K562 (cell line): ENCODE results near the gene ASCC1. TPM values are rescaled to one million over a fixed set of nuclear protein-coding genes. Genes with fewer than 3 reads are reported as not detected.

Experiments
- ATAC-seq: fragments of 200-7000 bp; cut with Tn5 transposase; 3 replicates; pipeline ENCODE4 v1.9.1; 2020; ENCODE audit warnings: moderate library complexity
- BruUV-seq: library from RNA; stranded (reverse); fragments of 400-500 nt; replicated peaks from 2 replicates; lab custom pipeline; 2021; lab: Mats Ljungman, UMichigan
- CTCF ChIA-PET: fragments of 300-600 bp; formaldehyde crosslinking; extraction: SDS; loops from one replicate; lab custom pipeline; 2021; ENCODE audit warnings: low intra/inter-chr PET ratio; lab: Yijun Ruan, JAX
- POLR2A ChIA-PET: fragments of 300-600, 350-650 bp; sonication (Branson Sonifier 250); formaldehyde crosslinking; extraction: SDS; loops from one replicate; lab custom pipeline; 2021; ENCODE audit warnings: antibody characterized with exemption, inconsistent platforms; lab: Yijun Ruan, JAX
- DNase-seq, 4 experiments: peaks; one replicate each; pipeline versions ENCODE4 v3.0.0 to v3.0.0-alpha.2; 2011 to 2018; ENCODE audit warnings: low spot score in 3 of 4, mixed read lengths in 3 of 4; ENCODE audit errors: extremely low read depth in 1 of 4
- FAIRE-seq: peaks from 2 replicates; lab custom pipeline; 2011; peaks lifted over from hg19 to GRCh38; lab: Jason Lieb, UNC
- H2AFZ ChIP-seq: 2 replicates; pipeline ENCODE4 v1.6.0; 2011; ENCODE audit warnings: low read depth, low read length, control low read depth, inconsistent platforms
- H3K27ac ChIP-seq: fragments of 200-600 bp; 3 replicates; pipeline ENCODE4 v1.8.0; 2011; ENCODE audit warnings: low read depth, mild to moderate bottlenecking, control low read depth, inconsistent platforms, low read length, moderate library complexity, mixed read lengths; ENCODE audit errors: extremely low read depth
- H3K27me3 ChIP-seq, 2 experiments: fragments of 300-600 bp in 1 of 2; 2 replicates in 1 of 2; 3 replicates in 1 of 2; pipeline versions ENCODE4 v1.6.0 to v1.8.0; 2011; ENCODE audit warnings: inconsistent platforms in 2 of 2, low read length in 2 of 2, mild to moderate bottlenecking in 1 of 2, mixed read lengths in 1 of 2, moderate library complexity in 1 of 2; ENCODE audit not compliant: control insufficient read depth in 2 of 2, insufficient read depth in 2 of 2
- H3K36me3 ChIP-seq: fragments of 300-600 bp; 3 replicates; pipeline ENCODE4 v1.8.0; 2011; ENCODE audit warnings: mild to moderate bottlenecking, low read length, inconsistent platforms; ENCODE audit not compliant: control insufficient read depth, insufficient read depth
- H3K4me1 ChIP-seq, 2 experiments: fragments of 200-600 bp in 1 of 2; replicated peaks in 1 of 2; 2 replicates in 1 of 2; 3 replicates in 1 of 2; pipeline versions ENCODE4 v1.5.1 to v1.8.0; 2011; ENCODE audit warnings: inconsistent platforms in 2 of 2, low read length in 2 of 2, mild to moderate bottlenecking in 1 of 2, mixed read lengths in 1 of 2, moderate library complexity in 1 of 2; ENCODE audit not compliant: control insufficient read depth in 2 of 2, insufficient read depth in 2 of 2
- H3K4me2 ChIP-seq: 2 replicates; pipeline ENCODE4 v1.6.1; 2011; ENCODE audit warnings: low read length, control low read depth, inconsistent platforms, mixed read lengths; ENCODE audit not compliant: insufficient read depth
- H3K4me3 ChIP-seq: fragments of 200-600 bp; sonication (generic), shearing (Covaris generic); 2 replicates; pipeline ENCODE4 v1.5.1; 2016; ENCODE audit warnings: control low read depth, inconsistent platforms
- H3K79me2 ChIP-seq: fragments of 200-600 bp; 3 replicates; pipeline ENCODE4 v1.8.0; 2011; ENCODE audit warnings: low read length, inconsistent platforms; ENCODE audit not compliant: control insufficient read depth, insufficient read depth
- H3K9ac ChIP-seq, 2 experiments: 2 replicates each; pipeline versions ENCODE4 v1.6.0 to v1.6.1; 2011; ENCODE audit warnings: low read depth in 2 of 2, low read length in 2 of 2, control low read depth in 1 of 2, inconsistent platforms in 1 of 2, mild to moderate bottlenecking in 1 of 2, mixed read lengths in 1 of 2; ENCODE audit not compliant: insufficient read depth in 1 of 2
- H3K9me1 ChIP-seq: one replicate; pipeline ENCODE4 v1.6.0; 2011; ENCODE audit warnings: inconsistent platforms, mild to moderate bottlenecking, low read length, moderate library complexity; ENCODE audit not compliant: control insufficient read depth, insufficient read depth
- H3K9me3 ChIP-seq: replicated peaks from 2 replicates; pipeline ENCODE4 v1.5.1; 2011; ENCODE audit warnings: low read depth, low read length, inconsistent platforms; ENCODE audit not compliant: control insufficient read depth, insufficient read depth
- H4K20me1 ChIP-seq: replicated peaks from 2 replicates; pipeline ENCODE4 v1.6.1; 2011; ENCODE audit warnings: low read length, inconsistent platforms, mixed read lengths; ENCODE audit not compliant: control insufficient read depth, insufficient read depth
- CBX8 ChIP-seq: fragments of 200-600 bp; sonication (generic); IDR thresholded peaks from 2 replicates; pipeline ENCODE4 v1.6.1; 2012; ENCODE audit warnings: borderline replicate concordance, mixed run types, low read depth, mild to moderate bottlenecking, moderate library complexity, mixed read lengths, low read length, control low read depth, inconsistent platforms; ENCODE audit not compliant: poor library complexity, severe bottlenecking; ENCODE audit errors: extremely low read depth
- CHD4 ChIP-seq: fragments of 200-600 bp; sonication (generic); IDR thresholded peaks from 3 replicates; pipeline ENCODE4 v1.6.1; 2012; ENCODE audit warnings: low read depth, mild to moderate bottlenecking, mixed read lengths, low read length, inconsistent platforms; ENCODE audit not compliant: insufficient read depth, insufficient replicate concordance, poor library complexity, severe bottlenecking
- EGR1 ChIP-seq: fragments of 450-650 bp; conservative IDR thresholded peaks from 2 replicates; pipeline ENCODE4 v1.6.1; 2017; ENCODE audit warnings: mild to moderate bottlenecking
- HOXB6 ChIP-seq: fragments of 250-450 bp; sonication (Bioruptor Pico); IDR thresholded peaks from 2 replicates; pipeline ENCODE4 v1.5.1; 2022; ENCODE audit warnings: mild to moderate bottlenecking, borderline replicate concordance
- MTF1 ChIP-seq: fragments of 250-450 bp; sonication (Bioruptor Pico); IDR thresholded peaks from 2 replicates; pipeline ENCODE4 v1.9.0; 2021; ENCODE audit warnings: moderate library complexity, mild to moderate bottlenecking, inconsistent platforms, borderline replicate concordance
- ZNF408 ChIP-seq: fragments of 250-450 bp; sonication (Bioruptor Pico); IDR thresholded peaks from 2 replicates; pipeline ENCODE4 v1.4.0; 2020; ENCODE audit warnings: low read depth, mild to moderate bottlenecking, moderate library complexity
- ZNF511 ChIP-seq: sonication (generic); formaldehyde crosslinking; IDR thresholded peaks from 2 replicates; pipeline ENCODE4 v1.8.0; 2022; ENCODE audit warnings: mild to moderate bottlenecking, missing genetic modification reagents
- ZSCAN29 ChIP-seq: fragments of 450-650 bp; IDR thresholded peaks from 2 replicates; pipeline ENCODE4 v1.6.1; 2017
- WGBS: fragments of 100-300 bp; shearing (Covaris generic); methylation state at CpG from one replicate; pipeline ENCODE4 v1.1.6; 2016; ENCODE audit warnings: low coverage, mixed read lengths; ENCODE audit not compliant: insufficient coverage; ENCODE audit errors: missing lambda C conversion rate; 5-methylcytosine and 5-hydroxymethylcytosine counted together
- in situ Hi-C: fragments of 300-500 bp; cut with MboI; formaldehyde crosslinking; loops from 4 replicates; pipeline ENCODE4 v1.15.0; 2018; ENCODE audit warnings: inconsistent platforms, mixed read lengths
- intact Hi-C: fragments of 100-400 bp; cut with micrococcal nuclease; formaldehyde crosslinking; loops from 2 replicates; pipeline ENCODE4 v1.14.2; 2022
- polyA plus RNA-seq, 8 experiments: library from polyadenylated mRNA; depleted of rRNA in 4 of 8; stranded (reverse) in 5 of 8; unstranded in 3 of 8; fragments of >200 nt; fragmentation: Nextera tagmentation in 2 of 8; fragmentation: Illumina TruSeq in 1 of 8; extraction: Ambion mirVana in 2 of 8; extraction: Trizol in 1 of 8; gene quantifications; 2 replicates each; pipeline versions ENCODE4 v1.2.1 to v1.2.3, GENCODE V29; 2011 to 2014; ENCODE audit warnings: inconsistent platforms in 1 of 8, missing spikeins in 1 of 8
- total RNA-seq, 7 experiments: library from RNA; depleted of rRNA in 6 of 7; stranded (reverse); fragments of >200 nt in 6 of 7; fragmentation: Illumina TruSeq in 2 of 7; extraction: Trizol in 2 of 7; gene quantifications; 2 replicates each; pipeline versions ENCODE4 v1.2.1 to v1.2.3, GENCODE V29; 2011 to 2021; ENCODE audit warnings: low replicate concordance in 1 of 7
- TF ChIP-seq, protein P1 (sequence below): fragments of 450-650 bp; conservative IDR thresholded peaks from 2 replicates; pipeline ENCODE4 v1.6.1; 2016; ENCODE audit warnings: missing genetic modification characterization, low read depth, mild to moderate bottlenecking, missing compliant biosample characterization, moderate library complexity

The ASCC1 gene
- total and polyA plus RNA-seq, 9 of the 15 experiments (the other 6 are each of a cell fraction or from before 2014, with no cell fraction given), result 31.7 to 73.3 (median 52.8) TPM

DNA sequence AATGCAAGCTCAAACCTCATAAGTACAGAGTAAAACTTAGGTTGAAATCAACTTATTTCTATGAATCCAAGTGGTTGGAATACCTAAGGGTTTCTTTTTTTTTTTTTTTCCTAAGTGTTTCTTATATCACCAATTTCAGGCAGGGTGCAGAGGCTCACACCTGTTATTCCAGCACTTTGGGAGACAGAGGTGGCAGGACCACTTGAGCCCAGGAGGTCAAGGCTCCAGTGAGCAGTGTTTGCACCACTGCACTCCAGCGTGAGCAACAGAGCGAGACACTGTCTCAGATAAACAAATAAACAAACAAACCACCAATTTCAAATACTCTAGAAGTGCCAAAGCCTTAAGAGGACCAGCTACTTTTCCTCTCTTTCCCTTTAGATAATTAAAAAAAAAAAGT is 88.5 kb downstream of the ASCC1 start:
- Histone ChIP-seq H3K36me3 (peaks cover 3% of the 10 kb centered on the region; the same call in 1 of the 3 replicates), H3K9ac (no peak overlapping the region), H2AFZ (no peak overlapping the region), H3K79me2 (no peaks in the 10 kb centered on the region), H3K9me3 (no peaks in the 10 kb centered on the region), H3K4me3 (no peak overlapping the region), H3K27ac (no peak overlapping the region), H3K4me1 (peaks cover 0 to 5% of the 10 kb centered on the region in 2 experiments; a peak in 1 of 5 replicates), H4K20me1 (no peaks in the 10 kb centered on the region), H3K4me2 (no peak overlapping the region), H3K9me1 (no peaks in the 10 kb centered on the region), H3K27me3 (no peaks in the 10 kb centered on the region)
- BruUV-seq, result no TSS peak
- no peak for DNase-seq
- POLR2A ChIA-PET, result interaction anchor here (0.6 to 2.6 kb wide), 7 partner anchors 8 to 194 kb away, joined by 3 to 22 read pairs (median 5); partner anchors contain the start of gene DDIT4
- WGBS, result 93% methylated on average over 2 of the region's 2 CpGs
- intact Hi-C loops (loop anchor here (2.0 kb wide), 2 partner anchors 95 to 145 kb away; partner anchors contain the start of gene DDIT4), in situ Hi-C loops (no loop called here)
- no peak for TF ChIP-seq EGR1
- TF ChIP-seq, protein P1, sequence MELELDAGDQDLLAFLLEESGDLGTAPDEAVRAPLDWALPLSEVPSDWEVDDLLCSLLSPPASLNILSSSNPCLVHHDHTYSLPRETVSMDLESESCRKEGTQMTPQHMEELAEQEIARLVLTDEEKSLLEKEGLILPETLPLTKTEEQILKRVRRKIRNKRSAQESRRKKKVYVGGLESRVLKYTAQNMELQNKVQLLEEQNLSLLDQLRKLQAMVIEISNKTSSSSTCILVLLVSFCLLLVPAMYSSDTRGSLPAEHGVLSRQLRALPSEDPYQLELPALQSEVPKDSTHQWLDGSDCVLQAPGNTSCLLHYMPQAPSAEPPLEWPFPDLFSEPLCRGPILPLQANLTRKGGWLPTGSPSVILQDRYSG, result no peak
- no peak for TF ChIP-seq HOXB6 (CRISPR knock-in tag)
- TF ChIP-seq ZNF511 (CRISPR knock-in tag), result no peak
- no peak for TF ChIP-seq CHD4
- TF ChIP-seq CBX8, result no peak
- no peak for TF ChIP-seq ZNF408 (CRISPR knock-in tag)
- no peak for TF ChIP-seq ZSCAN29
- TF ChIP-seq MTF1, result no peak
- CTCF ChIA-PET, result interaction anchor here (1.0 kb wide), 1 partner anchor 95 kb away, joined by 3 read pairs; no protein-coding TSS in a partner anchor
- ATAC-seq, result no peak
- no peak for FAIRE-seq
